ENCODE data around the gene PSKH1. TPM values are rescaled to one million over a fixed set of nuclear protein-coding genes. Genes with fewer than 3 reads are reported as not detected.

Gene PSKH1
- total and polyA plus RNA-seq, 10 of the 15 experiments (the other 5 are each of a cell fraction or from before 2014, with no cell fraction given), result 0.63 to 20.4 (median 7.8) TPM

GRCh38 chr16:67923414-67924116 lies 30.5 kb downstream of the PSKH1 start:
- 85% methylated on average over 10 of the region's 10 CpGs for WGBS (ENCODE audit: insufficient coverage, insufficient replicate concordance, low lambda C conversion rate, missing lambda C conversion rate)
- Histone ChIP-seq H3K79me2 (ENCODE audit: control insufficient read depth, insufficient read depth, low read length) (no peaks in the 10 kb centered on the region), H3K4me1 (ENCODE audit: control insufficient read depth, insufficient read depth, low read length) (no peaks in the 10 kb centered on the region; the same call in 1 of the 2 replicates), H3K4me2 (ENCODE audit: control insufficient read depth, insufficient read depth) (no peak overlapping the region), H3K27me3 (replicated peaks in 1 of 2; ENCODE audit: control insufficient read depth in 2 of 2, insufficient read depth in 2 of 2, low read length in 1 of 2) (no peaks in the 10 kb centered on the region), H3K9ac (ENCODE audit: control insufficient read depth, insufficient read depth, low read length) (no peak overlapping the region), H3K36me3 (ENCODE audit: control insufficient read depth in 2 of 2, insufficient read depth in 2 of 2, low read length in 1 of 2) (peaks cover 0 to 8% of the 10 kb centered on the region in 2 experiments; a peak in 2 of 4 replicates), H3K9me3 (replicated peaks; ENCODE audit: control insufficient read depth, insufficient read depth, low read length) (no peaks in the 10 kb centered on the region), H2AFZ (ENCODE audit: control insufficient read depth, low read depth, low read length) (no peak overlapping the region), H3K4me3 (no peak overlapping the region), H4K20me1 (ENCODE audit: control insufficient read depth, insufficient read depth) (no peaks in the 10 kb centered on the region), H3K27ac (ENCODE audit: control insufficient read depth, insufficient read depth) (no peak overlapping the region)
- ChIA-PET CTCF (no interaction called here), SMC1A (ENCODE audit: uncharacterized antibody, unreplicated experiment) (no interaction called here), RAD21 (ENCODE audit: unreplicated experiment) (no interaction called here), POLR2A (no interaction called here)
- intact Hi-C loops (cut with micrococcal nuclease; ENCODE audit: unreplicated experiment), result loop anchor here (10.0 kb wide), 1 partner anchor 399 kb away; the partner anchor contains the start of gene RIPOR1
- ATAC-seq (no peak), FAIRE-seq (no peak), DNase-seq (ENCODE audit: low read depth, low spot score) (no peak)
- TF ChIP-seq PAX8 (IDR thresholded peaks at IDR 0.05) (no peak), POLR2A (IDR thresholded peaks at IDR 0.05; ENCODE audit: low read depth, low read length) (no peak), SMC3 (IDR thresholded peaks at IDR 0.05; ENCODE audit: borderline replicate concordance, low read length) (no peak), ZNF384 (IDR thresholded peaks at IDR 0.05; ENCODE audit: borderline replicate concordance, low read depth, low read length) (no peak), EZH2 (IDR thresholded peaks at IDR 0.05; ENCODE audit: borderline replicate concordance, control insufficient read depth, low read depth, low read length) (no peak), TCF12 (IDR thresholded peaks at IDR 0.05; ENCODE audit: low read depth, low read length) (no peak), MXI1 (IDR thresholded peaks at IDR 0.05; ENCODE audit: low read depth, low read length) (no peak), STAT3 (IDR thresholded peaks at IDR 0.05; ENCODE audit: low read depth, low read length) (no peak), CBFB (IDR thresholded peaks at IDR 0.05; ENCODE audit: low read depth) (no peak), SMAD5 (IDR thresholded peaks at IDR 0.05; ENCODE audit: low read depth) (no peak), ASH2L (IDR thresholded peaks at IDR 0.05; ENCODE audit: borderline replicate concordance, low read depth) (no peak), KAT2A (conservative IDR thresholded peaks at IDR 0.05; ENCODE audit: control insufficient read depth, low read depth, low read length) (no peak)
- no TSS peak for BruUV-seq (replicated peaks)
- in situ Hi-C loops (cut with MboI), result no loop called here
